GM12878 (cell line): ENCODE data around the gene IRS1. TPM values are rescaled to one million over a fixed set of nuclear protein-coding genes. Genes with fewer than 3 reads are reported as not detected.

Experiments used
- ATAC-seq: fragments of 200-7000 bp; cut with Tn5 transposase; 3 replicates; pipeline ENCODE4 v1.9.1; 2020; ENCODE audit warnings: mild to moderate bottlenecking, moderate library complexity
- BruUV-seq: library from RNA; stranded (reverse); fragments of 400-500 nt; replicated peaks from 2 replicates; lab custom pipeline; 2021; lab: Mats Ljungman, UMichigan
- CTCF ChIA-PET: fragments of 300-600 bp; sonication (Branson Sonifier 250); formaldehyde crosslinking; extraction: SDS; loops from one replicate; lab custom pipeline; 2021; ENCODE audit warnings: inconsistent platforms; lab: Yijun Ruan, JAX
- POLR2A ChIA-PET: fragments of 350-600 bp; formaldehyde crosslinking; extraction: SDS; loops from one replicate; lab custom pipeline; 2021; ENCODE audit warnings: inconsistent platforms; lab: Charles Lee
- RAD21 ChIA-PET: fragments of 300-600 bp; sonication (Branson Sonifier 250); formaldehyde crosslinking; loops from one replicate; lab custom pipeline; 2023; ENCODE audit warnings: antibody characterized with exemption; ENCODE audit not compliant: unreplicated experiment; lab: Charles Lee
- SMC1A ChIA-PET: fragments of 300-600 bp; sonication (Branson Sonifier 250); formaldehyde crosslinking; loops from one replicate; lab custom pipeline; 2023; ENCODE audit not compliant: unreplicated experiment, uncharacterized antibody; lab: Charles Lee
- DNase-seq: peaks from one replicate; pipeline ENCODE4 v3.0.0-alpha.2; 2011; ENCODE audit warnings: low read depth, low spot score
- FAIRE-seq: peaks from 3 replicates; lab custom pipeline; 2011; peaks lifted over from hg19 to GRCh38; lab: Jason Lieb, UNC
- H2AFZ ChIP-seq: 2 replicates; pipeline ENCODE4 v1.6.0; 2011; ENCODE audit warnings: low read depth, low read length, control low read depth; ENCODE audit not compliant: control insufficient read depth
- H3K27ac ChIP-seq: 2 replicates; pipeline ENCODE4 v1.5.1; 2011; ENCODE audit warnings: control low read depth; ENCODE audit not compliant: control insufficient read depth, insufficient read depth
- H3K27me3 ChIP-seq, 2 experiments: replicated peaks in 1 of 2; 2 replicates each; pipeline versions ENCODE4 v1.6.0 to v1.6.1; 2011; ENCODE audit warnings: low read length in 1 of 2; ENCODE audit not compliant: control insufficient read depth in 2 of 2, insufficient read depth in 2 of 2
- H3K36me3 ChIP-seq, 2 experiments: 2 replicates each; pipeline ENCODE4 v1.5.1; 2011; ENCODE audit warnings: low read length in 1 of 2; ENCODE audit not compliant: control insufficient read depth in 2 of 2, insufficient read depth in 2 of 2
- H3K4me1 ChIP-seq: 2 replicates; pipeline ENCODE4 v1.6.1; 2011; ENCODE audit warnings: mild to moderate bottlenecking, low read length, moderate library complexity, mixed read lengths; ENCODE audit not compliant: control insufficient read depth, insufficient read depth
- H3K4me2 ChIP-seq: 2 replicates; pipeline ENCODE4 v1.6.0; 2011; ENCODE audit warnings: control low read depth; ENCODE audit not compliant: control insufficient read depth, insufficient read depth
- H3K4me3 ChIP-seq: fragments of 200-600 bp; sonication (generic); 2 replicates; pipeline ENCODE4 v1.5.1; 2016
- H3K79me2 ChIP-seq: 2 replicates; pipeline ENCODE4 v1.6.0; 2011; ENCODE audit warnings: low read length; ENCODE audit not compliant: control insufficient read depth, insufficient read depth
- H3K9ac ChIP-seq: 2 replicates; pipeline ENCODE4 v1.8.0; 2011; ENCODE audit warnings: low read length, control low read depth, mixed read lengths; ENCODE audit not compliant: control insufficient read depth, insufficient read depth
- H3K9me3 ChIP-seq: replicated peaks from 3 replicates; pipeline ENCODE4 v1.5.1; 2011; ENCODE audit warnings: mild to moderate bottlenecking, low read length; ENCODE audit not compliant: control insufficient read depth, insufficient read depth
- H4K20me1 ChIP-seq: 2 replicates; pipeline ENCODE4 v1.6.0; 2011; ENCODE audit not compliant: control insufficient read depth, insufficient read depth
- CEBPB ChIP-seq, 2 experiments: fragments of 150-350 bp in 1 of 2; IDR thresholded peaks; 2 replicates each; pipeline ENCODE4 v1.6.1; 2012 to 2014; ENCODE audit warnings: low read depth in 2 of 2, low read length in 2 of 2, borderline replicate concordance in 1 of 2, inconsistent platforms in 1 of 2
- KDM1A ChIP-seq: fragments of 200-600 bp; sonication (generic); IDR thresholded peaks from 2 replicates; pipeline ENCODE4 v1.6.1; 2016; ENCODE audit warnings: borderline replicate concordance
- MYB ChIP-seq: fragments of 150-350 bp; IDR thresholded peaks from 2 replicates; pipeline ENCODE4 v1.6.1; 2014; ENCODE audit warnings: mild to moderate bottlenecking, low read depth, low read length, borderline replicate concordance
- NBN ChIP-seq: fragments of 450-650 bp; IDR thresholded peaks from 2 replicates; pipeline ENCODE4 v1.6.1; 2016
- NKRF ChIP-seq: fragments of 450-650 bp; conservative IDR thresholded peaks from 2 replicates; pipeline ENCODE4 v1.6.1; 2017; ENCODE audit warnings: mild to moderate bottlenecking, moderate library complexity
- SREBF1 ChIP-seq: IDR thresholded peaks from 2 replicates; pipeline ENCODE4 v1.6.1; 2012; ENCODE audit warnings: mild to moderate bottlenecking, low read length
- STAT3 ChIP-seq: IDR thresholded peaks from 2 replicates; pipeline ENCODE4 v1.6.1; 2011; ENCODE audit warnings: low read depth, low read length, improper control_type of control experiment
- SUPT20H ChIP-seq: IDR thresholded peaks from 2 replicates; pipeline ENCODE4 v1.6.1; 2011; ENCODE audit warnings: low read depth, mild to moderate bottlenecking, low read length, moderate library complexity, borderline replicate concordance; ENCODE audit not compliant: control insufficient read depth
- ZSCAN29 ChIP-seq: fragments of 450-650 bp; IDR thresholded peaks from 2 replicates; pipeline ENCODE4 v1.6.1; 2017; ENCODE audit warnings: mild to moderate bottlenecking, moderate library complexity
- WGBS: methylation state at CpG from one replicate; pipeline ENCODE4 v1.1.6; 2016; ENCODE audit warnings: low lambda C conversion rate; ENCODE audit not compliant: insufficient replicate concordance, insufficient coverage; ENCODE audit errors: missing lambda C conversion rate; 5-methylcytosine and 5-hydroxymethylcytosine counted together
- in situ Hi-C: fragments of 300-500 bp; cut with MboI; formaldehyde crosslinking; loops from 9 replicates; pipeline ENCODE4 v1.14.3; 2018; ENCODE audit warnings: mixed read lengths
- intact Hi-C: fragments of 100-400 bp; cut with micrococcal nuclease; formaldehyde crosslinking; loops from one replicate; pipeline ENCODE4 v1.14.2; 2022; ENCODE audit not compliant: unreplicated experiment
- polyA plus RNA-seq, 11 experiments: library from polyadenylated mRNA; depleted of rRNA in 4 of 11; unstranded in 6 of 11; stranded (reverse) in 5 of 11; fragments of >200 nt; fragmentation: Nextera tagmentation in 4 of 11; fragmentation: Illumina TruSeq in 1 of 11; extraction: Ambion mirVana in 4 of 11; extraction: Trizol in 1 of 11; gene quantifications; 1 replicate in 1 of 11; 2 replicates in 10 of 11; pipeline versions ENCODE4 v1.2.1 to v1.2.3, GENCODE V29; 2011 to 2016; ENCODE audit warnings: inconsistent platforms in 2 of 11, missing spikeins in 2 of 11, low read depth in 1 of 11
- total RNA-seq, 4 experiments: library from RNA; depleted of rRNA in 3 of 4; stranded (reverse); fragments of >200 nt in 3 of 4; fragmentation: Illumina TruSeq in 1 of 4; extraction: Trizol in 1 of 4; gene quantifications; 2 replicates each; pipeline versions ENCODE4 v1.2.1 to v1.2.3, GENCODE V29; 2013 to 2021

IRS1 gene
- total and polyA plus RNA-seq, 10 of the 15 experiments (the other 5 are each of a cell fraction or from before 2014, with no cell fraction given), result 0.03 to 1.7 (median 0.34) TPM

DNA sequence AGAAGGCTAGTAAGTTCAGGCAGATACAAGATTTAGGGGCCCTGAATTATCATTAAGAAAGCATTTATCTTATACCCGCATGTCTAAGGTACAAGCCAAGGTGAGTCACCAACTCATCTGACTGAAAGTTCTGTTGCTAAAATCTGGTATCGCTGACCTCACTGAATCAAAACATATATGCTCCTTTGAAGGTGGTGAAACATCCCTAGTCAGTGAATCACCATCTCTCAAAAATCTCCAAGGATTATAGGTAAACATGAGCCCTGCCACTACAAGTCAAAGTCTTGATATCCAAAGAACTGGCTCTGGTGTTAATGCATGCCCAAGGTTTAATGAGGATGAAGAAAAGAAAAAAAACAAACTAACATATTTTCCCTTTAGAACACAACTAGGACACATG lies 43.5 kb downstream of the IRS1 start:
- no peak overlapping the region for H3K27ac ChIP-seq
- no peak overlapping the region for H3K4me3 ChIP-seq
- 79% methylated on average over 2 of the region's 2 CpGs for WGBS
- H3K9me3 ChIP-seq, result no peaks in the 10 kb centered on the region
- no peaks in the 10 kb centered on the region for H4K20me1 ChIP-seq
- CTCF ChIA-PET, result interaction anchor here (1.4 to 1.8 kb wide), 2 partner anchors 8 to 46 kb away, joined by 5 to 8 read pairs; no protein-coding TSS in a partner anchor
- intact Hi-C loops, result no loop called here
- SMC1A ChIA-PET, result interaction anchor here (0.7 to 1.7 kb wide), 3 partner anchors 9 to 57 kb away, joined by 3 read pairs; no protein-coding TSS in a partner anchor
- no peaks in the 10 kb centered on the region for H3K4me1 ChIP-seq
- no TSS peak for BruUV-seq
- H3K79me2 ChIP-seq, result no peaks in the 10 kb centered on the region
- in situ Hi-C loops, result no loop called here
- POLR2A ChIA-PET, result no interaction called here
- RAD21 ChIA-PET, result no interaction called here
- H3K36me3 ChIP-seq, result no peaks in the 10 kb centered on the region
- DNase-seq (no peak), FAIRE-seq (no peak), ATAC-seq (no peak)
- TF ChIP-seq MYB (no peak), NKRF (no peak), KDM1A (no peak), ZSCAN29 (no peak), SUPT20H (no peak), SREBF1 (no peak), NBN (no peak), CEBPB (IDR thresholded peaks at IDR 0.05; ENCODE audit: borderline replicate concordance in 1 of 2, low read depth in 2 of 2, low read length in 2 of 2) (no peak), STAT3 (no peak)
- H3K27me3 ChIP-seq, result no peaks in the 10 kb centered on the region
- no peak overlapping the region for H3K4me2 ChIP-seq
- H2AFZ ChIP-seq, result no peak overlapping the region
- no peak overlapping the region for H3K9ac ChIP-seq
